HK-2 (cell line): Measurements from ENCODE around the gene TMEM14C.
"Not testable (repeated sequence)": the region's sequence is repeated elsewhere in the genome, so short reads cannot be mapped to it uniquely, and the experiment has no call there.

ENCODE experiments used
- DNase-seq: peaks from one replicate; pipeline ENCODE4 v3.0.0-alpha.2; 2018; ENCODE audit not compliant: unreplicated experiment

The TMEM14C gene

GRCh38 chr6:10720960-10721849, 1.7 kb upstream of the TMEM14C start:
- not testable (repeated sequence) for DNase-seq

- no peak for DNase-seq
Observed at GRCh38 chr6:10721850-10722569, 860 bp upstream of the TMEM14C start.

GRCh38 chr6:10722570-10722819, 375 bp upstream of the TMEM14C start:
- DNase-seq: no peak

GRCh38 chr6:10723567-10723881, 654 bp downstream of the TMEM14C start:
- no peak for DNase-seq

- no peak for DNase-seq
Observed at GRCh38 chr6:10725044-10725443, 2.2 kb downstream of the TMEM14C start.

- no peak for DNase-seq
Observed at GRCh38 chr6:10725716-10726115, 2.8 kb downstream of the TMEM14C start.

GRCh38 chr6:10730254-10730653, 7.4 kb downstream of the TMEM14C start:
- no peak for DNase-seq

- no peak for DNase-seq
Observed at GRCh38 chr6:10733151-10733715, 10.4 kb downstream of the TMEM14C start.

- no peak for DNase-seq
Observed at GRCh38 chr6:10733863-10734262, 11.0 kb downstream of the TMEM14C start.

GRCh38 chr6:10736731-10737130, 13.9 kb downstream of the TMEM14C start:
- DNase-seq: no peak

- DNase-seq: no peak
Observed at GRCh38 chr6:10740061-10740460, 17.2 kb downstream of the TMEM14C start.

GRCh38 chr6:10741643-10742042, 18.8 kb downstream of the TMEM14C start:
- not testable (repeated sequence) for DNase-seq

- DNase-seq: no peak
Observed at GRCh38 chr6:10742251-10742650, 19.4 kb downstream of the TMEM14C start.

GRCh38 chr6:10743515-10743914, 20.6 kb downstream of the TMEM14C start:
- DNase-seq: no peak

- no peak for DNase-seq
Observed at GRCh38 chr6:10745116-10745515, 22.2 kb downstream of the TMEM14C start.

- no peak for DNase-seq
Observed at GRCh38 chr6:10746915-10747250, 24.0 kb downstream of the TMEM14C start.

- DNase-seq: peak; percentile 99
Observed at GRCh38 chr6:10747251-10747972, 24.5 kb downstream of the TMEM14C start, which contains the start of gene TMEM14B. Gene TMEM14B, plus strand, starts transcription at chr6:10747805. Its CDS starts 1,441 bp downstream, at chr6:10749246.

GRCh38 chr6:10749734-10750133, 26.9 kb downstream of the TMEM14C start:
- DNase-seq: no peak

- DNase-seq: not testable (repeated sequence)
Observed at GRCh38 chr6:10750568-10750967, 27.7 kb downstream of the TMEM14C start.

- DNase-seq: not testable (repeated sequence)
Observed at GRCh38 chr6:10751757-10752156, 28.9 kb downstream of the TMEM14C start.

- no peak for DNase-seq
Observed at GRCh38 chr6:10756085-10756484, 33.2 kb downstream of the TMEM14C start.

GRCh38 chr6:10759312-10759839, 36.5 kb downstream of the TMEM14C start:
- DNase-seq: peak; percentile 52
